HG02678 (cell line): ENCODE results near the gene SIM1.

Source experiments
- ATAC-seq: cut with Tn5 transposase; IDR thresholded peaks from one replicate; pipeline ENCODE4 v1.9.1; 2021; ENCODE audit warnings: mild to moderate bottlenecking, moderate library complexity; ENCODE audit not compliant: unreplicated experiment

Gene SIM1

GRCh38 chr6:100433726-100434435 is 30.8 kb downstream of the SIM1 start:
- ATAC-seq, result no peak

- no peak for ATAC-seq
These were observed 32.6 kb downstream of the SIM1 start for GRCh38 chr6:100432136-100432535.

GRCh38 chr6:100430962-100431361 is 33.8 kb downstream of the SIM1 start:
- no peak for ATAC-seq

- no peak for ATAC-seq
These were observed 37.3 kb downstream of the SIM1 start for GRCh38 chr6:100427452-100427851.

- ATAC-seq, result no peak
These were observed 37.9 kb downstream of the SIM1 start for GRCh38 chr6:100426744-100427338.

- no peak for ATAC-seq
These were observed 38.5 kb downstream of the SIM1 start for GRCh38 chr6:100426241-100426640.

GRCh38 chr6:100420711-100421110 is 44.0 kb downstream of the SIM1 start:
- no peak for ATAC-seq

GRCh38 chr6:100417036-100417435 is 47.7 kb downstream of the SIM1 start:
- no peak for ATAC-seq

GRCh38 chr6:100415768-100416167 is 49.0 kb downstream of the SIM1 start:
- ATAC-seq, result no peak

- ATAC-seq, result no peak
These were observed 51.8 kb downstream of the SIM1 start for GRCh38 chr6:100412872-100413271.

GRCh38 chr6:100404051-100404450 is 60.7 kb downstream of the SIM1 start:
- ATAC-seq, result no peak

GRCh38 chr6:100393493-100393892 is 71.2 kb downstream of the SIM1 start:
- ATAC-seq, result no peak

- ATAC-seq, result no peak
These were observed 72.3 kb downstream of the SIM1 start for GRCh38 chr6:100392423-100392822.

- ATAC-seq, result no peak
These were observed 75.7 kb downstream of the SIM1 start for GRCh38 chr6:100388868-100389519.

- ATAC-seq, result no peak
These were observed 81.9 kb downstream of the SIM1 start for GRCh38 chr6:100382767-100383195.

- no peak for ATAC-seq
These were observed 82.7 kb downstream of the SIM1 start for GRCh38 chr6:100382031-100382430.

GRCh38 chr6:100381111-100381510 is 83.6 kb downstream of the SIM1 start:
- no peak for ATAC-seq

GRCh38 chr6:100379386-100379785 is 85.3 kb downstream of the SIM1 start:
- ATAC-seq, result no peak

GRCh38 chr6:100378576-100378975 is 86.1 kb downstream of the SIM1 start:
- ATAC-seq, result no peak

GRCh38 chr6:100376103-100376502 is 88.6 kb downstream of the SIM1 start:
- no peak for ATAC-seq

GRCh38 chr6:100372326-100373091 is 92.2 kb downstream of the SIM1 start:
- no peak for ATAC-seq
